H9 (cell line): ENCODE data around the gene CDH8. TPM values are rescaled to one million over a fixed set of nuclear protein-coding genes. Genes with fewer than 3 reads are reported as not detected.
"Not testable (repeated sequence)": the region's sequence is repeated elsewhere in the genome, so short reads cannot be mapped to it uniquely, and the experiment has no call there.

ENCODE experiments used
- DNase-seq: peaks from one replicate; pipeline ENCODE4 v3.0.0-alpha.2; 2017
- H2AFZ ChIP-seq: one replicate; pipeline ENCODE4 v1.6.1; 2013; ENCODE audit warnings: mild to moderate bottlenecking, low read length, control low read depth, moderate library complexity
- H2AK5ac ChIP-seq: 2 replicates; pipeline ENCODE4 v1.6.1; 2013; ENCODE audit warnings: low read length, control low read depth, mixed read lengths; ENCODE audit not compliant: insufficient read length
- H2BK120ac ChIP-seq: one replicate; pipeline ENCODE4 v1.6.1; 2013; ENCODE audit warnings: low read depth, mild to moderate bottlenecking, low read length, control low read depth, inconsistent platforms; ENCODE audit not compliant: poor library complexity, severe bottlenecking
- H2BK12ac ChIP-seq: 2 replicates; pipeline ENCODE4 v1.6.1; 2013; ENCODE audit warnings: low read length, control low read depth, mixed read lengths, low read depth; ENCODE audit not compliant: insufficient read length
- H2BK15ac ChIP-seq: 2 replicates; pipeline ENCODE4 v1.6.1; 2013; ENCODE audit warnings: low read depth, low read length, control low read depth
- H2BK20ac ChIP-seq: one replicate; pipeline ENCODE4 v1.6.1; 2013; ENCODE audit warnings: low read depth, mild to moderate bottlenecking, low read length, control low read depth, inconsistent platforms; ENCODE audit not compliant: poor library complexity, severe bottlenecking
- H2BK5ac ChIP-seq: 2 replicates; pipeline ENCODE4 v1.6.1; 2013; ENCODE audit warnings: low read length, control low read depth, mixed read lengths; ENCODE audit not compliant: insufficient read length
- H3K14ac ChIP-seq: 2 replicates; pipeline ENCODE4 v1.6.1; 2013; ENCODE audit warnings: low read length, control low read depth; ENCODE audit not compliant: insufficient read depth
- H3K18ac ChIP-seq: 2 replicates; pipeline ENCODE4 v1.6.1; 2013; ENCODE audit warnings: low read depth, mild to moderate bottlenecking, mixed read lengths, low read length, control low read depth; ENCODE audit not compliant: insufficient read length
- H3K23ac ChIP-seq: 2 replicates; pipeline ENCODE4 v1.6.1; 2013; ENCODE audit warnings: low read length, control low read depth, mixed read lengths, low read depth; ENCODE audit not compliant: insufficient read length
- H3K23me2 ChIP-seq: 2 replicates; pipeline ENCODE4 v1.6.1; 2013; ENCODE audit warnings: low read depth, mild to moderate bottlenecking, mixed read lengths, low read length, control low read depth; ENCODE audit not compliant: insufficient read length, poor library complexity, severe bottlenecking
- H3K27ac ChIP-seq: 2 replicates; pipeline ENCODE4 v1.5.1; 2013; ENCODE audit warnings: low read length, control low read depth, mixed read lengths, low read depth; ENCODE audit not compliant: insufficient read length
- H3K27me3 ChIP-seq: 2 replicates; pipeline ENCODE4 v1.6.1; 2013; ENCODE audit warnings: low read length, control low read depth, inconsistent platforms; ENCODE audit not compliant: insufficient read depth
- H3K4ac ChIP-seq: 2 replicates; pipeline ENCODE4 v1.6.1; 2013; ENCODE audit warnings: low read depth, mild to moderate bottlenecking, control low read depth, inconsistent platforms, low read length, moderate library complexity
- H3K4me1 ChIP-seq: 2 replicates; pipeline ENCODE4 v1.6.1; 2013; ENCODE audit warnings: low read length, control low read depth, inconsistent platforms; ENCODE audit not compliant: insufficient read depth
- H3K4me2 ChIP-seq: 2 replicates; pipeline ENCODE4 v1.6.1; 2013; ENCODE audit warnings: low read length, control low read depth, mixed read lengths; ENCODE audit not compliant: insufficient read length, insufficient read depth
- H3K56ac ChIP-seq: 2 replicates; pipeline ENCODE4 v1.6.1; 2013; ENCODE audit warnings: low read depth, mild to moderate bottlenecking, mixed read lengths, low read length, control low read depth; ENCODE audit not compliant: insufficient read length
- H3K79me1 ChIP-seq: 2 replicates; pipeline ENCODE4 v1.6.1; 2013; ENCODE audit warnings: low read depth, mild to moderate bottlenecking, moderate library complexity, low read length, control low read depth, inconsistent platforms; ENCODE audit not compliant: insufficient read depth, poor library complexity, severe bottlenecking
- H3K79me2 ChIP-seq: 2 replicates; pipeline ENCODE4 v1.6.1; 2013; ENCODE audit warnings: low read length, control low read depth, inconsistent platforms; ENCODE audit not compliant: insufficient read depth
- H3K9ac ChIP-seq: 2 replicates; pipeline ENCODE4 v1.6.1; 2013; ENCODE audit warnings: low read length, control low read depth, mixed read lengths; ENCODE audit not compliant: insufficient read length; ENCODE audit errors: extremely low read depth
- H3K9me3 ChIP-seq: one replicate; pipeline ENCODE4 v1.6.1; 2013; ENCODE audit warnings: low read depth, low read length, inconsistent platforms; ENCODE audit not compliant: control insufficient read depth
- H3T11ph ChIP-seq: one replicate; pipeline ENCODE4 v1.6.1; 2013; ENCODE audit warnings: mild to moderate bottlenecking, low read length, control low read depth, inconsistent platforms
- H4K20me1 ChIP-seq: one replicate; pipeline ENCODE4 v1.6.1; 2013; ENCODE audit not compliant: control insufficient read depth, insufficient read length, insufficient read depth
- H4K5ac ChIP-seq: 2 replicates; pipeline ENCODE4 v1.6.1; 2013; ENCODE audit warnings: low read depth, mild to moderate bottlenecking, mixed read lengths, low read length, control low read depth; ENCODE audit not compliant: insufficient read length
- H4K8ac ChIP-seq: replicated peaks from 2 replicates; pipeline ENCODE4 v1.6.1; 2013; ENCODE audit warnings: low read length, control low read depth, mixed read lengths, low read depth; ENCODE audit not compliant: insufficient read length
- H4K91ac ChIP-seq: 2 replicates; pipeline ENCODE4 v1.6.1; 2013; ENCODE audit warnings: low read depth, mild to moderate bottlenecking, moderate library complexity, mixed read lengths, low read length, control low read depth; ENCODE audit not compliant: insufficient read length
- H3K27ac Mint-ChIP-seq, 3 experiments: 2 replicates in 2 of 3; 3 replicates in 1 of 3; pipeline ENCODE4 v1.8.0; 2020 to 2021; ENCODE audit warnings: mixed read lengths in 3 of 3, mild to moderate bottlenecking in 1 of 3, moderate library complexity in 1 of 3
- H3K27me3 Mint-ChIP-seq: 2 replicates; pipeline ENCODE4 v1.8.0; 2021; ENCODE audit warnings: low read depth, mild to moderate bottlenecking, moderate library complexity, mixed read lengths
- H3K36me3 Mint-ChIP-seq, 3 experiments: 2 replicates in 2 of 3; 3 replicates in 1 of 3; pipeline ENCODE4 v1.8.0; 2020 to 2021; ENCODE audit warnings: low read depth in 3 of 3, mixed read lengths in 3 of 3; ENCODE audit not compliant: insufficient read depth in 1 of 3
- H3K4me1 Mint-ChIP-seq, 2 experiments: 2 replicates each; pipeline ENCODE4 v1.8.0; 2020; ENCODE audit warnings: mixed read lengths in 2 of 2
- H3K4me3 Mint-ChIP-seq, 2 experiments: 2 replicates in 1 of 2; 3 replicates in 1 of 2; pipeline ENCODE4 v1.8.0; 2020 to 2021; ENCODE audit warnings: mild to moderate bottlenecking in 2 of 2, mixed read lengths in 2 of 2, moderate library complexity in 1 of 2
- H3K9me3 Mint-ChIP-seq, 2 experiments: 2 replicates in 1 of 2; 3 replicates in 1 of 2; pipeline ENCODE4 v1.8.0; 2020; ENCODE audit warnings: mild to moderate bottlenecking in 2 of 2, mixed read lengths in 2 of 2, moderate library complexity in 1 of 2
- WGBS: extraction: QIAGEN DNeasy Blood & Tissue Kit; methylation state at CpG from one replicate; pipeline ENCODE4 v1.1.7; 2013; ENCODE audit warnings: missing lambda C conversion rate, low lambda C conversion rate, mixed read lengths; ENCODE audit not compliant: insufficient read length; ENCODE audit errors: extremely low coverage; 5-methylcytosine and 5-hydroxymethylcytosine counted together
- total RNA-seq: library from RNA; stranded (reverse); gene quantifications from 2 replicates; pipeline ENCODE4 v1.2.1, GENCODE V29; 2021
- TF ChIP-seq, protein P1 (sequence below): fragments of 200-600 bp; sonication (generic); conservative IDR thresholded peaks from 3 replicates; pipeline ENCODE4 v1.8.0; 2021; ENCODE audit warnings: antibody characterized with exemption, mild to moderate bottlenecking

The CDH8 gene
- total RNA-seq, 1 experiment from 2014 or later = 12.0 TPM

DNA sequence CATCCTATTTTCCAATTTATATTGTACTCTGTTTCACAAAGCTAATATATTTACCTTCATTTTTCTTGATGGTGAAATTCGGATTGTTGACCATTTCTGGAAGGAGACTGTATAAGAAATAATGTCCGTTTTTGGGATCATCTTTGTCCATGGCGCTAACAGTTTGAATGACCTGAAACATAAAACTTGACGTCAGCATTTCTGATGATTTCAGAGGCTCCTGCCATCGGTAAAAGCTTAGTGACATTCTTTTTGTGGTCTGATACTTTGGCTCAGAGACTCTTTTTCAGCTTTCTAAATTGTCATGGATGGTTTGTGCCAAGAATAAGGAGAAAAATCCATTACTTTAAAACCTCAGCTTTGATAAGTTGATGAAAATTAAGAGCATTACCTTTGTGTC lies 322.5 kb downstream of the CDH8 start:
- H3K36me3 Mint-ChIP-seq = no peaks in the 10 kb centered on the region
- H3K4me1 Mint-ChIP-seq = peaks cover 0 to 2% of the 10 kb centered on the region in 2 experiments; a peak in 2 of 4 replicates
- no CpG with 5 or more reads among the region's 5 CpGs for WGBS
- Histone ChIP-seq H2BK15ac (no peak overlapping the region), H3K14ac (no peak overlapping the region), H4K5ac (no peak overlapping the region), H4K91ac (no peak overlapping the region), H3K79me2 (no peaks in the 10 kb centered on the region), H3K4me1 (no peaks in the 10 kb centered on the region), H2AK5ac (no peak overlapping the region), H2AFZ (no peak overlapping the region), H3K27me3 (no peaks in the 10 kb centered on the region), H2BK5ac (no peak overlapping the region), H3K56ac (no peak overlapping the region), H3K4me2 (no peak overlapping the region), H2BK120ac (no peak overlapping the region), H3K4ac (no peak overlapping the region), H3K23me2 (no peaks in the 10 kb centered on the region), H3K18ac (no peak overlapping the region), H3K9ac (no peak overlapping the region), H3K23ac (no peak overlapping the region), H3K27ac (no peak overlapping the region), H4K8ac (no peak overlapping the region), H3T11ph (no peak overlapping the region), H2BK12ac (no peak overlapping the region), H3K9me3 (no peaks in the 10 kb centered on the region), H3K79me1 (no peaks in the 10 kb centered on the region), H4K20me1 (no peaks in the 10 kb centered on the region), H2BK20ac (no peak overlapping the region)
- TF ChIP-seq, protein P1, sequence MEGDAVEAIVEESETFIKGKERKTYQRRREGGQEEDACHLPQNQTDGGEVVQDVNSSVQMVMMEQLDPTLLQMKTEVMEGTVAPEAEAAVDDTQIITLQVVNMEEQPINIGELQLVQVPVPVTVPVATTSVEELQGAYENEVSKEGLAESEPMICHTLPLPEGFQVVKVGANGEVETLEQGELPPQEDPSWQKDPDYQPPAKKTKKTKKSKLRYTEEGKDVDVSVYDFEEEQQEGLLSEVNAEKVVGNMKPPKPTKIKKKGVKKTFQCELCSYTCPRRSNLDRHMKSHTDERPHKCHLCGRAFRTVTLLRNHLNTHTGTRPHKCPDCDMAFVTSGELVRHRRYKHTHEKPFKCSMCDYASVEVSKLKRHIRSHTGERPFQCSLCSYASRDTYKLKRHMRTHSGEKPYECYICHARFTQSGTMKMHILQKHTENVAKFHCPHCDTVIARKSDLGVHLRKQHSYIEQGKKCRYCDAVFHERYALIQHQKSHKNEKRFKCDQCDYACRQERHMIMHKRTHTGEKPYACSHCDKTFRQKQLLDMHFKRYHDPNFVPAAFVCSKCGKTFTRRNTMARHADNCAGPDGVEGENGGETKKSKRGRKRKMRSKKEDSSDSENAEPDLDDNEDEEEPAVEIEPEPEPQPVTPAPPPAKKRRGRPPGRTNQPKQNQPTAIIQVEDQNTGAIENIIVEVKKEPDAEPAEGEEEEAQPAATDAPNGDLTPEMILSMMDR = no peak
- H3K27ac Mint-ChIP-seq = no peak overlapping the region; a peak in 1 of 7 replicates
- no peak overlapping the region for H3K4me3 Mint-ChIP-seq
- no peak for DNase-seq
- H3K27me3 Mint-ChIP-seq = no peaks in the 10 kb centered on the region
- no peaks in the 10 kb centered on the region for H3K9me3 Mint-ChIP-seq

DNA sequence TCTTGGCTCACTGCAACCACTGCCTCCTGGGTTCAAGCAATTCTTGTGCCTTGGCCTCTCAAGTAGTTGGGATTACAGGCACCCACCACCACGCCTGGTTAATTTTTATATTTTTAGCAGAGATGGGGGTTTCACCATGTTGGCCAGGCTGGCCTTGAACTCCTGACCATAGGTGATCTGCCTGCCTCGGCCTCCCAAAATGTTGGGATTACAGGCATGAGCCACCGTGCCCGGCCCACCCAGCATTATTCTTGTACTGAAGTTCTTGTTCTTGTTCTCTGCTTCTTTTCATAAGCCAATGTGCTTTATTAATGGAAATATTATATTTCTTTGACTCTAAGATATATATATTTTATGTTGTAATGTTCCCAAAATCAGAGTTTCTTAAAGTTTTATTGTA lies 336.6 kb downstream of the CDH8 start:
- not testable (repeated sequence) for H3K27ac ChIP-seq, H3K14ac ChIP-seq, H3K56ac ChIP-seq, H3K27ac Mint-ChIP-seq, H3K18ac ChIP-seq, H3K4me3 Mint-ChIP-seq, H2BK12ac ChIP-seq, DNase-seq, H3K36me3 Mint-ChIP-seq, H4K20me1 ChIP-seq, H3K4me2 ChIP-seq, H4K8ac ChIP-seq, H3K23me2 ChIP-seq, H3K9me3 ChIP-seq, H3K4ac ChIP-seq, H3K9ac ChIP-seq, H3T11ph ChIP-seq, H3K4me1 ChIP-seq, H3K4me1 Mint-ChIP-seq, H3K79me1 ChIP-seq, H2BK15ac ChIP-seq, H2BK120ac ChIP-seq, H3K23ac ChIP-seq, H2AFZ ChIP-seq, H2AK5ac ChIP-seq, H3K27me3 Mint-ChIP-seq, H4K5ac ChIP-seq, H4K91ac ChIP-seq, H3K9me3 Mint-ChIP-seq, H2BK5ac ChIP-seq, H3K79me2 ChIP-seq, H2BK20ac ChIP-seq, H3K27me3 ChIP-seq
- no CpG with 5 or more reads among the region's 4 CpGs for WGBS
